ENCODE results near the gene FAM217B.
A peak's percentile ranks its signal among the peaks of the same experiment; 100 is the strongest.

Gene FAM217B

GRCh38 chr20:59976156-59976782, 36.1 kb downstream of the FAM217B start:
- DNase-seq (ENCODE audit: low spot score) = no peak

GRCh38 chr20:59977086-59977485, 36.9 kb downstream of the FAM217B start:
- peak; percentile 79 for DNase-seq (ENCODE audit: low spot score)

GRCh38 chr20:59983076-59983475, 42.9 kb downstream of the FAM217B start:
- no peak for DNase-seq (ENCODE audit: low spot score)

- no peak for DNase-seq (ENCODE audit: low spot score)
Measured at GRCh38 chr20:59984541-59984940, 44.4 kb downstream of the FAM217B start.

GRCh38 chr20:59985164-59985563, 45.0 kb downstream of the FAM217B start:
- DNase-seq (ENCODE audit: low spot score) = no peak

GRCh38 chr20:59985864-59986263, 45.7 kb downstream of the FAM217B start:
- DNase-seq (ENCODE audit: low spot score) = no peak

- no peak for DNase-seq (ENCODE audit: low spot score)
Measured at GRCh38 chr20:59987135-59987534, 46.9 kb downstream of the FAM217B start.

GRCh38 chr20:59988141-59988540, 48.0 kb downstream of the FAM217B start:
- no peak for DNase-seq (ENCODE audit: low spot score)

- no peak for DNase-seq (ENCODE audit: low spot score)
Measured at GRCh38 chr20:59992526-59993084, 52.4 kb downstream of the FAM217B start.

- no peak for DNase-seq (ENCODE audit: low spot score)
Measured at GRCh38 chr20:59993736-59994430, 53.7 kb downstream of the FAM217B start.

- no peak for DNase-seq (ENCODE audit: low spot score)
Measured at GRCh38 chr20:59994697-59995122, 54.5 kb downstream of the FAM217B start.

GRCh38 chr20:59996108-59996507, 55.9 kb downstream of the FAM217B start:
- DNase-seq (ENCODE audit: low spot score) = no peak

GRCh38 chr20:59997896-59998295, 57.7 kb downstream of the FAM217B start:
- no peak for DNase-seq (ENCODE audit: low spot score)

Measured in globus pallidus (tissue), 1 donor.